ENCODE results near the gene SHB. TPM values are rescaled to one million over a fixed set of nuclear protein-coding genes. Genes with fewer than 3 reads are reported as not detected.

SHB gene
- total RNA-seq, 4 donors from 2014 or later, result 12.3 to 22.9 (median 16.3) TPM

DNA sequence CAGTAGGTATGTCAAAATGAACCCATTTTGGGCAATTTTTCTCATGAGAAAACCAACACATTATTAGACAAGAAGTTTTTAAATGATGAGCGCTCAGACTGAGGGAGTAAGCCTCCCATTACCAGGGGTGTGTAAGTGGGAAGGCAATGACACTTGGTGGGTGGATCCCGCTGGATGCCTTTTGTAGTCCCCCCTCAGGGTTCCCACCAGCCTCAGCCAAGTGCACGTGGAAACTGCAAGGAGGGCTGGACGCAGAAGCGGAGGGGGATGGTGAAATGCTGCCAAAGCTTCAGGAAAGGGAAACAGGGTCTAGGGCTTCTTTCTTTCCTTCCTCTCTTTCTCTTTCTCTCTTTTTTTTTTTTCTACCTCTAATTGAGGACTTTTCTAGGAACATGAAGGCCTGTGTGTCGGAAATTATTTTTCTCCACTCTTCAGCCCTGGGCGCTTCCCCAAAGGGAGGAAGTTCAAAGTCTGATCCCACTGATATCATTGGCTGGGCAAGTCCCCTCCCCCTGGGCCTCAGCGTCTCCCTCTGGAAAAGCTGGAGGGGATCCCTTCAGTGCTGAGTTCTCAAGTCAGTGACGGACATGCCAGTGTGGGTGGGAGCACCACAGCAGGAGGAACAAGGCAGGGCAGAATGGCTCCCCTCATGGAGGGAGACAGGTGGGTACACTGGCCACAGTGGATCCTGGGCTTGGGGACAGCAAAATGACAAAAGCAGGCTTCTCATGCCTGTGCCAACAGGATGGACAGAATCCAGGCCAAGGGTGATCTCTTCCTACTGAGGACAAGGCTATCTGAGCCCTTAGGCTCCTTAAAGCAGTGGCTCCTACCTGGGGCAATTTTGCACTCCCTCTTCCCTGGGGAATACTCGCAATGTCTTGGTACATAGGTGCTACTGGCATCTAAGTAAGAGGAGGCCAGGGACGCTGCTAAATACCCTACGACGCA, 141.2 kb downstream of the SHB start:
- 81% methylated on average over 13 of the region's 13 CpGs for WGBS
- DNase-seq (ENCODE audit: low spot score in 2 of 2), result no peak

DNA sequence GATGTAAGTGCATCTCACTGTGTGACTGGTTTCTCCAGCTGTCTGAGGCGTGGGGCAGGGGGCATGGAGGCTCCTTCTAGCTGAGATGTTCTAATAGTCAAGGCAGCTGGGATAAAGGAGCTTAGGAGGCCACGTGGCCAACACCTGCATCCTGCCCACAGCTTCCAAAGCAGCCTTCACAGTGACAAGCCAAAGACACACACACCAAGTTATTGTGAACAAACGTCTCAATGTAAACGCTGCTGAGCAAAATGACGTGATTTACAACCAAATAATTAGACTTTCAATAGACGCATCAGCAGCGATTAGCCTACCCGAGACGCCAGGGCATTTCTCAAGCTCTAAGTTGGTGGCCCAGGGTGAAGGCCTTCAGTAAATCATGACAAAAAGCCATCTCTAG, 141.9 kb downstream of the SHB start:
- H3K27ac ChIP-seq, result no peak overlapping the region
- 69% methylated on average over 9 of the region's 9 CpGs for WGBS
- TF ChIP-seq POLR2AphosphoS5 (IDR thresholded peaks at IDR 0.05) (no peak), POLR2A (IDR thresholded peaks at IDR 0.05) (no peak), EP300 (IDR thresholded peaks at IDR 0.05) (no peak)
- TF ChIP-seq, protein P1, sequence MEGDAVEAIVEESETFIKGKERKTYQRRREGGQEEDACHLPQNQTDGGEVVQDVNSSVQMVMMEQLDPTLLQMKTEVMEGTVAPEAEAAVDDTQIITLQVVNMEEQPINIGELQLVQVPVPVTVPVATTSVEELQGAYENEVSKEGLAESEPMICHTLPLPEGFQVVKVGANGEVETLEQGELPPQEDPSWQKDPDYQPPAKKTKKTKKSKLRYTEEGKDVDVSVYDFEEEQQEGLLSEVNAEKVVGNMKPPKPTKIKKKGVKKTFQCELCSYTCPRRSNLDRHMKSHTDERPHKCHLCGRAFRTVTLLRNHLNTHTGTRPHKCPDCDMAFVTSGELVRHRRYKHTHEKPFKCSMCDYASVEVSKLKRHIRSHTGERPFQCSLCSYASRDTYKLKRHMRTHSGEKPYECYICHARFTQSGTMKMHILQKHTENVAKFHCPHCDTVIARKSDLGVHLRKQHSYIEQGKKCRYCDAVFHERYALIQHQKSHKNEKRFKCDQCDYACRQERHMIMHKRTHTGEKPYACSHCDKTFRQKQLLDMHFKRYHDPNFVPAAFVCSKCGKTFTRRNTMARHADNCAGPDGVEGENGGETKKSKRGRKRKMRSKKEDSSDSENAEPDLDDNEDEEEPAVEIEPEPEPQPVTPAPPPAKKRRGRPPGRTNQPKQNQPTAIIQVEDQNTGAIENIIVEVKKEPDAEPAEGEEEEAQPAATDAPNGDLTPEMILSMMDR (IDR thresholded peaks at IDR 0.05), result no peak
- no peak for DNase-seq (ENCODE audit: low spot score in 2 of 2)
- H3K9me3 ChIP-seq, result no peaks in the 10 kb centered on the region
- peaks cover 13% of the 10 kb centered on the region for H3K4me1 ChIP-seq
- H3K4me3 ChIP-seq, result no peak overlapping the region
- no peaks in the 10 kb centered on the region for H3K27me3 ChIP-seq
- no peaks in the 10 kb centered on the region for H3K36me3 ChIP-seq

More for the DNA sequence above, 141.2 kb downstream of the SHB start:
- TF ChIP-seq POLR2AphosphoS5 (IDR thresholded peaks at IDR 0.05) (no peak), EP300 (IDR thresholded peaks at IDR 0.05) (no peak), POLR2A (IDR thresholded peaks at IDR 0.05) (no peak)
- TF ChIP-seq, protein P1 (IDR thresholded peaks at IDR 0.05), result no peak
- peaks cover 8% of the 10 kb centered on the region for H3K4me1 ChIP-seq
- no peak overlapping the region for H3K27ac ChIP-seq
- H3K9me3 ChIP-seq, result no peaks in the 10 kb centered on the region
- H3K36me3 ChIP-seq, result no peaks in the 10 kb centered on the region
- H3K4me3 ChIP-seq, result no peak overlapping the region
- H3K27me3 ChIP-seq, result no peaks in the 10 kb centered on the region

DNA sequence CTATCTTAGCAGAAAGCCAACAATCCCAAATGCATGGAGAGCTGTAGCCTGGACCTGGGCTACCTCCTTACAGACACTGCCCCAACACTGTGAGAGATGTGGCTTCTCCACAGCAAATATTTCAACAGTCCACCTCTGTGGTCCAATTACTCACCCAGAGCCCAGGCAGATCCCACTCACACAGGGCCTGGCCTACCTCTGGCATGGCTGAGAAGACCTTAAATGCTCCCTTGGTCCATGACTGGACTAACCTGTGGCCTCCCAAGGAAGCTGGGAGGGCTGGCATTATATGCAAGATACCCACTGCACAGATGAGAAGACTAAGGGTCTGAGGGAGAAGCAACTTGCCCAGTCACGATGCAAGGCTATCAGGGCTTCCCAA, 142.3 kb downstream of the SHB start:
- 100% methylated on average over 1 of the region's 1 CpG for WGBS
- no peaks in the 10 kb centered on the region for H3K27me3 ChIP-seq
- no peak overlapping the region for H3K4me3 ChIP-seq
- H3K4me1 ChIP-seq, result peaks cover 17% of the 10 kb centered on the region
- H3K27ac ChIP-seq, result no peak overlapping the region
- TF ChIP-seq POLR2A (IDR thresholded peaks at IDR 0.05) (no peak), EP300 (IDR thresholded peaks at IDR 0.05) (no peak), POLR2AphosphoS5 (IDR thresholded peaks at IDR 0.05) (no peak)
- TF ChIP-seq, protein P1 (IDR thresholded peaks at IDR 0.05), result no peak
- no peaks in the 10 kb centered on the region for H3K36me3 ChIP-seq
- H3K9me3 ChIP-seq, result no peaks in the 10 kb centered on the region
- DNase-seq (ENCODE audit: low spot score in 2 of 2), result no peak

DNA sequence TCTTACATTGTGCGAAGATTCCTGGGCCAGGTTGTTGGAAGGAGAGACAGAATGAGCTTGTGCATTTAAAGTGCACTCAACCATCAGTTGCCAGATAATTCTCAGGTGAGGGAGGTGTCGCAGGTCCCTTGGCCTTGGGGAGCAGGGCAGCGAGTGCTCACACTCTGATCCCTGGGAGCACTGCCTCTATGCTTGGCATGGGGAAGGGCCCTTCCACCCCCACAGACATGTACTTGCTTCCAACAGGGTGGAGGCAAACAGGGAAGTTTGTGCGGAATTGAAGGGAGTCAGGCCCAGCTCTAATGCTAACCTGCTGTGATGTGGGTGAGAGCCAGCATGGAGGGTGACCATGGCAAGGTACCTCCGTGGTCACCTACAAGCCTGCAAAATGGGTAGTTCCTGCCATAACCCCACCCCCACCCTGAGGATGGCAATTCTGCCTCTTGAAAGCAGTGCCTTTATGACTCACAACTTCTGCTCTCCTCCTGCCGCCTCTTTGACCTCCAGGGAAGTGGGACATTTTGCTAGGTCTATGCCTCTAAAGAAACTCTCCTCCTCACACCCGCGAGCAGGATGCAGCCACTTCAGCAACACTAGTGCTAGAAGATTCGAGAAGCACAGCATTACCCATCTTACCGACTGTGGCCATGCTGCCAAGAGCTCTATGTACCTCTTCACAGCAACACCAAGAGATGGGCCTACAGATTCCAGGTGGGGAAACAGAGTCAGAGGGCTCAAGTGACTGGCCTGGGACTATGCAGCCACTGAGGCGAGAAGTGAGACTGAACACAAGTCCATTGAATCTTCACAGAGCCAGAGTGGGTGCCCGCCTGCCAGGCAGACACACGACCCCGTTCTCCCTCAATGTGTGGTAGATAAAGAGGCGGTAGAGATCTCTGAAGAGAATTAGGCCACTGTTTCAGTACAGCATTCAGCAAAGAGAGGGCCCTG, 143.0 kb downstream of the SHB start:
- H3K4me3 ChIP-seq, result no peak overlapping the region
- H3K36me3 ChIP-seq, result no peaks in the 10 kb centered on the region
- no peak for TF ChIP-seq POLR2A (IDR thresholded peaks at IDR 0.05)
- TF ChIP-seq, protein P1 (IDR thresholded peaks at IDR 0.05), result no peak
- TF ChIP-seq POLR2AphosphoS5 (IDR thresholded peaks at IDR 0.05), result no peak
- TF ChIP-seq EP300 (IDR thresholded peaks at IDR 0.05), result no peak
- H3K9me3 ChIP-seq, result no peaks in the 10 kb centered on the region
- H3K27me3 ChIP-seq, result no peaks in the 10 kb centered on the region
- WGBS, result 73% methylated on average over 15 of the region's 15 CpGs
- H3K4me1 ChIP-seq, result peaks cover 24% of the 10 kb centered on the region
- no peak overlapping the region for H3K27ac ChIP-seq
- DNase-seq (ENCODE audit: low spot score in 2 of 2), result no peak
